ENCODE results near the gene PHYKPL.

The PHYKPL gene

GRCh38 chr5:178189433-178189832, 43.2 kb downstream of the PHYKPL start:
- DNase-seq (ENCODE audit: low read depth): no peak

- no peak for DNase-seq (ENCODE audit: low read depth)
Observed at GRCh38 chr5:178187014-178187413, 45.6 kb downstream of the PHYKPL start, which contains the start of gene GMCL2. Gene GMCL2, minus strand, starts transcription at chr5:178187371. Its CDS starts 72 bp downstream, at chr5:178187299.

GRCh38 chr5:178186427-178186826, 46.2 kb downstream of the PHYKPL start:
- no peak for DNase-seq (ENCODE audit: low read depth)

- no peak for DNase-seq (ENCODE audit: low read depth)
Observed at GRCh38 chr5:178182158-178182876, 50.3 kb downstream of the PHYKPL start.

GRCh38 chr5:178180141-178180863, 52.3 kb downstream of the PHYKPL start:
- DNase-seq (ENCODE audit: low read depth): no peak

- no peak for DNase-seq (ENCODE audit: low read depth)
Observed at GRCh38 chr5:178177569-178177968, 55.0 kb downstream of the PHYKPL start.

- DNase-seq (ENCODE audit: low read depth): no peak
Observed at GRCh38 chr5:178176791-178177190, 55.8 kb downstream of the PHYKPL start.

- no peak for DNase-seq (ENCODE audit: low read depth)
Observed at GRCh38 chr5:178174456-178174855, 58.1 kb downstream of the PHYKPL start.

GRCh38 chr5:178170455-178170854, 62.1 kb downstream of the PHYKPL start:
- DNase-seq (ENCODE audit: low read depth): no peak

- DNase-seq (ENCODE audit: low read depth): no peak
Observed at GRCh38 chr5:178165581-178165980, 67.0 kb downstream of the PHYKPL start.

- no peak for DNase-seq (ENCODE audit: low read depth)
Observed at GRCh38 chr5:178163772-178164735, 68.5 kb downstream of the PHYKPL start.

- no peak for DNase-seq (ENCODE audit: low read depth)
Observed at GRCh38 chr5:178162481-178162880, 70.1 kb downstream of the PHYKPL start.

- no peak for DNase-seq (ENCODE audit: low read depth)
Observed at GRCh38 chr5:178160176-178160575, 72.4 kb downstream of the PHYKPL start.

Measured in non-pigmented ciliary epithelial cell (primary cell).